ENCODE results near the gene MEN1. TPM values are rescaled to one million over a fixed set of nuclear protein-coding genes. Genes with fewer than 3 reads are reported as not detected.
A peak's percentile ranks its signal among the peaks of the same experiment; 100 is the strongest.

Gene MEN1
- total and polyA plus RNA-seq, 2 of the 13 experiments (the other 11 are each of a cell fraction or from before 2014, with no cell fraction given) = 20.5 to 27.3 TPM

DNA sequence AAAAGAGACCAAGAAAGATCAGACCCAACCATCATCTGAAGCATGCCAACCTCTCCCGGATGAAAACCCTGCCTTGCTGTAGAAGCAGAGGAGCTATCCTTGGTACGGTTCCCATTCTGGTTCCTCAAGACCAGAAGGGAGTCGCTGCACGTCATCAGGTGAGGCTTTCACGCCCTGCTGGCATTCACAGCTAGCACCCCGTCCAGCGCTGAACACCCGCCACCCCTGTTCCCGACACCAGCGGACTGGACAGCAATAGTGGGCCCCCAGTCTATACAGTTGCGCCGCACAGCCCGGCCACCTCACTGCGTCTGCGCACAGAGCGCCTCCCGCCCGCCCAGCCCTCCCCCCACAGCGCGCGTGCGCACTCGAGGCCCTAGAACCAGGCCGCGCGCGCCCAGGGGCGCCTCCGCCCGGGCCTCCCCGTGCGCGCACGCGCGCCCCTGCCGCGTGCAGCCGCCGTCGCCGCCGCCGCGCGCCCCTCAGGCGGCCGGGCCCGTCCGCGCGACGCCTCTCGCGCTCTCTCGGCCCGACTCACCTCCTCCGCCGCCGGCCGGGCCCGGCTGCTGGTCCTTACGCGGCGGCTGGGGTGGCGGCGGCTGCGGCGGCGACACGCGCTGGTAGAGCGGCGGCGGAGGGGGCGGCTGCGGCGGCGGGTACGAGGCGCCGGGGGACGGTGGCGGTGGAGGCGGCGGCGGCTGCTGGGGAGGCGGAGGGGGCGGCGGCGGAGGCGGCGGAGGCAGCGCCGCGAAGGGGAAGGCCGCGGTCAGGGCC is 32.7 kb downstream of the MEN1 start (continued):
- TF ChIP-seq IKZF4 (CRISPR knock-in tag; IDR thresholded peaks at IDR 0.05; ENCODE audit: borderline replicate concordance, low read depth, not compliant biosample characterization) (peak; percentile 61), NR2F2 (IDR thresholded peaks at IDR 0.05; ENCODE audit: borderline replicate concordance, low read depth) (no peak), XRCC5 (optimal IDR thresholded peaks at IDR 0.05; ENCODE audit: low read length) (no peak), ZFX (CRISPR knock-in tag; IDR thresholded peaks at IDR 0.05; ENCODE audit: low read depth) (no peak), ZNF891 (CRISPR knock-in tag; IDR thresholded peaks at IDR 0.05) (0 out of 2 replicates have a peak, but pooled peaks have one; percentile 56), HOXA9 (CRISPR knock-in tag; IDR thresholded peaks at IDR 0.05; ENCODE audit: borderline replicate concordance) (no peak), RFXAP (CRISPR knock-in tag; IDR thresholded peaks at IDR 0.05; ENCODE audit: borderline replicate concordance) (no peak), ZFP36 (IDR thresholded peaks at IDR 0.05; ENCODE audit: borderline replicate concordance, low read depth, low read length, partially characterized antibody) (no peak), HMG20B (CRISPR knock-in tag; conservative IDR thresholded peaks at IDR 0.05) (no peak), KLF6 (CRISPR knock-in tag; IDR thresholded peaks at IDR 0.05) (no peak)
- TF ChIP-seq, protein P1, sequence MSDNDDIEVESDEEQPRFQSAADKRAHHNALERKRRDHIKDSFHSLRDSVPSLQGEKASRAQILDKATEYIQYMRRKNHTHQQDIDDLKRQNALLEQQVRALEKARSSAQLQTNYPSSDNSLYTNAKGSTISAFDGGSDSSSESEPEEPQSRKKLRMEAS (IDR thresholded peaks at IDR 0.05) = no peak; the same call in none of the 2 replicates
- TF ChIP-seq, protein P2, sequence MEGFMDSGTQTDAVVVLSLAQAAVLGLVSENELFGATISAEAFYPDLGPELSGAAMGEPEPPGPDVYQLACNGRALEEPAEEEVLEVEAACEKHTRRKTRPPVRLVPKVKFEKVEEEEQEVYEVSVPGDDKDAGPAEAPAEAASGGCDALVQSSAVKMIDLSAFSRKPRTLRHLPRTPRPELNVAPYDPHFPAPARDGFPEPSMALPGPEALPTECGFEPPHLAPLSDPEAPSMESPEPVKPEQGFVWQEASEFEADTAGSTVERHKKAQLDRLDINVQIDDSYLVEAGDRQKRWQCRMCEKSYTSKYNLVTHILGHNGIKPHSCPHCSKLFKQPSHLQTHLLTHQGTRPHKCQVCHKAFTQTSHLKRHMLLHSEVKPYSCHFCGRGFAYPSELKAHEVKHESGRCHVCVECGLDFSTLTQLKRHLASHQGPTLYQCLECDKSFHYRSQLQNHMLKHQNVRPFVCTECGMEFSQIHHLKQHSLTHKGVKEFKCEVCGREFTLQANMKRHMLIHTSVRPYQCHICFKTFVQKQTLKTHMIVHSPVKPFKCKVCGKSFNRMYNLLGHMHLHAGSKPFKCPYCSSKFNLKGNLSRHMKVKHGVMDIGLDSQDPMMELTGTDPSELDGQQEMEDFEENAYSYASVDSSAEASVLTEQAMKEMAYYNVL (CRISPR knock-in tag; IDR thresholded peaks at IDR 0.05; ENCODE audit: borderline replicate concordance) = no peak
- TF ChIP-seq, protein P3, sequence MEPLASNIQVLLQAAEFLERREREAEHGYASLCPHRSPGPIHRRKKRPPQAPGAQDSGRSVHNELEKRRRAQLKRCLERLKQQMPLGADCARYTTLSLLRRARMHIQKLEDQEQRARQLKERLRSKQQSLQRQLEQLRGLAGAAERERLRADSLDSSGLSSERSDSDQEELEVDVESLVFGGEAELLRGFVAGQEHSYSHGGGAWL (CRISPR knock-in tag; IDR thresholded peaks at IDR 0.05) = 0 out of 2 replicates have a peak, but pooled peaks have one; percentile 41
- TF ChIP-seq, protein P4, sequence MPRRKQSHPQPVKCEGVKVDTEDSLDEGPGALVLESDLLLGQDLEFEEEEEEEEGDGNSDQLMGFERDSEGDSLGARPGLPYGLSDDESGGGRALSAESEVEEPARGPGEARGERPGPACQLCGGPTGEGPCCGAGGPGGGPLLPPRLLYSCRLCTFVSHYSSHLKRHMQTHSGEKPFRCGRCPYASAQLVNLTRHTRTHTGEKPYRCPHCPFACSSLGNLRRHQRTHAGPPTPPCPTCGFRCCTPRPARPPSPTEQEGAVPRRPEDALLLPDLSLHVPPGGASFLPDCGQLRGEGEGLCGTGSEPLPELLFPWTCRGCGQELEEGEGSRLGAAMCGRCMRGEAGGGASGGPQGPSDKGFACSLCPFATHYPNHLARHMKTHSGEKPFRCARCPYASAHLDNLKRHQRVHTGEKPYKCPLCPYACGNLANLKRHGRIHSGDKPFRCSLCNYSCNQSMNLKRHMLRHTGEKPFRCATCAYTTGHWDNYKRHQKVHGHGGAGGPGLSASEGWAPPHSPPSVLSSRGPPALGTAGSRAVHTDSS (CRISPR knock-in tag; conservative IDR thresholded peaks at IDR 0.05) = 0 out of 2 replicates have a peak, but pooled peaks have one; percentile 70
- TF ChIP-seq, protein P5, sequence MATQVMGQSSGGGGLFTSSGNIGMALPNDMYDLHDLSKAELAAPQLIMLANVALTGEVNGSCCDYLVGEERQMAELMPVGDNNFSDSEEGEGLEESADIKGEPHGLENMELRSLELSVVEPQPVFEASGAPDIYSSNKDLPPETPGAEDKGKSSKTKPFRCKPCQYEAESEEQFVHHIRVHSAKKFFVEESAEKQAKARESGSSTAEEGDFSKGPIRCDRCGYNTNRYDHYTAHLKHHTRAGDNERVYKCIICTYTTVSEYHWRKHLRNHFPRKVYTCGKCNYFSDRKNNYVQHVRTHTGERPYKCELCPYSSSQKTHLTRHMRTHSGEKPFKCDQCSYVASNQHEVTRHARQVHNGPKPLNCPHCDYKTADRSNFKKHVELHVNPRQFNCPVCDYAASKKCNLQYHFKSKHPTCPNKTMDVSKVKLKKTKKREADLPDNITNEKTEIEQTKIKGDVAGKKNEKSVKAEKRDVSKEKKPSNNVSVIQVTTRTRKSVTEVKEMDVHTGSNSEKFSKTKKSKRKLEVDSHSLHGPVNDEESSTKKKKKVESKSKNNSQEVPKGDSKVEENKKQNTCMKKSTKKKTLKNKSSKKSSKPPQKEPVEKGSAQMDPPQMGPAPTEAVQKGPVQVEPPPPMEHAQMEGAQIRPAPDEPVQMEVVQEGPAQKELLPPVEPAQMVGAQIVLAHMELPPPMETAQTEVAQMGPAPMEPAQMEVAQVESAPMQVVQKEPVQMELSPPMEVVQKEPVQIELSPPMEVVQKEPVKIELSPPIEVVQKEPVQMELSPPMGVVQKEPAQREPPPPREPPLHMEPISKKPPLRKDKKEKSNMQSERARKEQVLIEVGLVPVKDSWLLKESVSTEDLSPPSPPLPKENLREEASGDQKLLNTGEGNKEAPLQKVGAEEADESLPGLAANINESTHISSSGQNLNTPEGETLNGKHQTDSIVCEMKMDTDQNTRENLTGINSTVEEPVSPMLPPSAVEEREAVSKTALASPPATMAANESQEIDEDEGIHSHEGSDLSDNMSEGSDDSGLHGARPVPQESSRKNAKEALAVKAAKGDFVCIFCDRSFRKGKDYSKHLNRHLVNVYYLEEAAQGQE (IDR thresholded peaks at IDR 0.05; ENCODE audit: borderline replicate concordance in 1 of 2, low read depth in 1 of 2, low read length in 2 of 2) = peak; percentile 9 to 68
- TF ChIP-seq, protein P6, sequence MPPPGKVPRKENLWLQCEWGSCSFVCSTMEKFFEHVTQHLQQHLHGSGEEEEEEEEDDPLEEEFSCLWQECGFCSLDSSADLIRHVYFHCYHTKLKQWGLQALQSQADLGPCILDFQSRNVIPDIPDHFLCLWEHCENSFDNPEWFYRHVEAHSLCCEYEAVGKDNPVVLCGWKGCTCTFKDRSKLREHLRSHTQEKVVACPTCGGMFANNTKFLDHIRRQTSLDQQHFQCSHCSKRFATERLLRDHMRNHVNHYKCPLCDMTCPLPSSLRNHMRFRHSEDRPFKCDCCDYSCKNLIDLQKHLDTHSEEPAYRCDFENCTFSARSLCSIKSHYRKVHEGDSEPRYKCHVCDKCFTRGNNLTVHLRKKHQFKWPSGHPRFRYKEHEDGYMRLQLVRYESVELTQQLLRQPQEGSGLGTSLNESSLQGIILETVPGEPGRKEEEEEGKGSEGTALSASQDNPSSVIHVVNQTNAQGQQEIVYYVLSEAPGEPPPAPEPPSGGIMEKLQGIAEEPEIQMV (CRISPR knock-in tag; IDR thresholded peaks at IDR 0.05; ENCODE audit: low read depth) = no peak
- TF ChIP-seq, protein P7, sequence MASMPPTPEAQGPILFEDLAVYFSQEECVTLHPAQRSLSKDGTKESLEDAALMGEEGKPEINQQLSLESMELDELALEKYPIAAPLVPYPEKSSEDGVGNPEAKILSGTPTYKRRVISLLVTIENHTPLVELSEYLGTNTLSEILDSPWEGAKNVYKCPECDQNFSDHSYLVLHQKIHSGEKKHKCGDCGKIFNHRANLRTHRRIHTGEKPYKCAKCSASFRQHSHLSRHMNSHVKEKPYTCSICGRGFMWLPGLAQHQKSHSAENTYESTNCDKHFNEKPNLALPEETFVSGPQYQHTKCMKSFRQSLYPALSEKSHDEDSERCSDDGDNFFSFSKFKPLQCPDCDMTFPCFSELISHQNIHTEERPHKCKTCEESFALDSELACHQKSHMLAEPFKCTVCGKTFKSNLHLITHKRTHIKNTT (CRISPR knock-in tag; IDR thresholded peaks at IDR 0.05) = no peak

All from HepG2 (cell line).